Suppressor macrophage treated with lipopolysaccharide for 1 hour (primary cell): ENCODE data around the gene CREB1.
"Not testable (repeated sequence)": the region's sequence is repeated elsewhere in the genome, so short reads cannot be mapped to it uniquely, and the experiment has no call there.

Source experiments
- DNase-seq, 3 donors: peaks; one replicate each; pipeline ENCODE4 v3.0.0-alpha.2; 2020 to 2022

Gene CREB1

GRCh38 chr2:207529330-207530159 is at the start of gene CREB1:
TSS of gene CREB1 (plus strand) at chr2:207529962. CDS start at chr2:207555636, 25,674 bp downstream.
- peak; percentile 100 for DNase-seq

GRCh38 chr2:207480521-207481040 is 49.2 kb upstream of the CREB1 start:
- DNase-seq, result peak in 2 of 3 donors; percentile 48 to 57

DNA sequence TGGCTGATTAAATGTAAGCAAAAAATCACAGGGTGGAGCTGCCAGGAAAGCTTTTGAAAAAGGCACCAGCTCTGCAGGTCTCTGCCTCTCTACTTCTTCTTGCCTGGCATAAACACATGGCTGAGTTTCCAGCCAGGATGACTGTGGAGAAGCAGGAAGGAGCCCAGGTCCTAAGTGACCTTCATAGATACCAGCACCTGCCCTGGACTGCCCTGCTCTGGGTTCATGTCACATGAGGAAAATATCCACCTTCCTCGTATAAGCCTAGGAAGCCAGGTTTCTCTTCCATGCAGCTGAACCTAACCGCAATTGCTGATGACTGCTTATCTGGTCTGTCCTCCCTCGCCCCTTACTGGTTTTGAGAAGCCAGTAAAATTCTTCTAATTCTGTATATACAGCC is 47.8 kb upstream of the CREB1 start:
- DNase-seq, result no peak

- no peak for DNase-seq
These were observed 47.1 kb upstream of the CREB1 start for GRCh38 chr2:207482630-207483029.

DNA sequence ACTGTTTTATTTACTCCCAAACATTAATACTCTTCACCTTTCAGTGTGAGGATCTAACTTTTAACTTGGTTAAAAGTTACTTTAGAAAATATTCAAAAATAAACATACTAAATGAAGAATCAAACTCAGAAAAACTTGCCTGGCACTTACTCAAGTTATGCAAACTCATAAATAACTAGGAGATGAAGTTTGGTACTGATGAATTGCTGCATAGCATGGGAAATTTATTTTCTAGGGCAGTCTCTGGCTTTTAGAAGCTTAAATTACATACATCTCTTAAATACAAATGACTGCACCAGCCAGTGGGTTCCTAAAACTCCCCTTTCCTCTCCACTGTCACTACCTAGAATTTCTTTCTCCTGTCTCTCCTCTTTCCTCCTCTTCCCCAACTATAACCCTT is 46.7 kb upstream of the CREB1 start:
- no peak for DNase-seq

GRCh38 chr2:207483477-207483876 is 46.3 kb upstream of the CREB1 start:
- DNase-seq, result peak; percentile 46 to 57 (median 50)

- no peak for DNase-seq
These were observed 45.0 kb upstream of the CREB1 start for GRCh38 chr2:207484444-207485391.

DNA sequence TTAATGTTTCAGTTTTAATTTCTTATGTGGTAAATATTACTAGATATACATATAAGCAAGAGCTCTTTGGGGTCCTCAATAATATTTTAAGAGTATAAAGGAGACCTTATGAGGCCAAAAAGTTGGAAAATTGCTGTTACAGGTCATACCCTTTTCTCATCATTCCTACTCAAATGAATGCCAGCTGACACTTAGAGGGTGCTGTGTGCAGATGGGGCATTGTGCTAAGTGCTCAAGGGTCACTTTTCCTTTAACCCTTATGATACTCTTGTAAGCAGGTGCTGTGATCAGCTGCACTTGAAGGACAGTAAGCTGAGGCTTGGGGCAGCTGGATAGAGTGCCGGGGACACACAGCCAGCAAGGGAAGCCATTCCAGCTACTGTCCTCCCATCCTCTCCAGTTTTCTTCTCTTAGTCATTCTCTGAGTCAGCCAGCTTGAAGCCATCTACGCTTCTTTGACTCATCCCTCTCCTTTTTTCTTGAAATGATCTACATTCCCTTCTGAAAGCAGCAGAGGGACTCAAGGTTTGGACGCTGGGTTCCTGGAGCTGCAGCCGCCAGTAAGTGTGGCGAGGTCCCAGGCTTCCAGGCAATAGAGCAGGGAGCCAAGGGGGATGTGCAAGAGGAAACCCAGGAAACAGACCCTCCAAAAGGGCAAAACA is 42.0 kb upstream of the CREB1 start:
- DNase-seq, result peak; percentile 61 to 78 (median 70)

- no peak for DNase-seq
These were observed 40.5 kb upstream of the CREB1 start for GRCh38 chr2:207489251-207489650.

DNA sequence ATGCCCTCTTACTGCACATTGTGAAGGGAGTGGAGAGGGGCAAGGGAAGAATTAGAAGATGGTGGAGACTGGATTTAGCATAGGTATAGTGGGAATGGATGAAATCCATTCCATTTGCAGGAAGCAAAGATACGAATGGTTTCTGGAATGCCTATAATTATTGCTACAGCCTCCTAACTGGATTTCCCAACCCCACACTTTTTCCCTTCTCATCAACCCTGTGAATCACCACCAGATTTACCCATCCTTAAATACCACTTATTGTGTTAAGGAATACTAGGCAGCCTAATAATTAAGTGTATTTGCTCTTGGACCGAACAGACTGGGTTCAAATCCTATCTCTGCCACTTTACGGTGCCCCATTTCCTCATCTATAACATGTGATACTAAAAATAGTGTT is 39.3 kb upstream of the CREB1 start:
- no peak for DNase-seq

GRCh38 chr2:207491086-207491485 is 38.7 kb upstream of the CREB1 start:
- DNase-seq, result no peak

GRCh38 chr2:207491956-207492355 is 37.8 kb upstream of the CREB1 start:
- peak in 2 of 3 donors; percentile 43 to 47 for DNase-seq

GRCh38 chr2:207492461-207492860 is 37.3 kb upstream of the CREB1 start:
- DNase-seq, result no peak

DNA sequence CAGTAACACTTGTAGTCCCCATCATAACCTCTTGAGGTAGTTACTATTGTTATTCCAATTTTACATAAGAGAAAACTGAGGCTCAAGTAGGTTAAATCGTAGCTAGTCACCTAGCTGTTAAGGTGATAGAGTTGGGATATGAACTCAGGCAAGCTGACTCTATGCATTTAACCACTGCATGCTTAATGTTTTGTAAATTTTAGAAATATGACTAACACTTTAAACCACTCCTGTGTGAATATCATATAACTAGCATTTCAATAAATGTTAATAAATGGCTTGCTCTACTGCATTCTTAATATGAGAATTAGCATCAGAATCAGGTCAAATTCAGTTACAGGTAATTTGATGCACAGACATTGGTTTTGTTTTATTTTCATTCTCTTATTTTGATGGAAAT is 35.6 kb upstream of the CREB1 start:
- no peak for DNase-seq

GRCh38 chr2:207496936-207497335 is 32.8 kb upstream of the CREB1 start:
- not testable (repeated sequence) for DNase-seq

DNA sequence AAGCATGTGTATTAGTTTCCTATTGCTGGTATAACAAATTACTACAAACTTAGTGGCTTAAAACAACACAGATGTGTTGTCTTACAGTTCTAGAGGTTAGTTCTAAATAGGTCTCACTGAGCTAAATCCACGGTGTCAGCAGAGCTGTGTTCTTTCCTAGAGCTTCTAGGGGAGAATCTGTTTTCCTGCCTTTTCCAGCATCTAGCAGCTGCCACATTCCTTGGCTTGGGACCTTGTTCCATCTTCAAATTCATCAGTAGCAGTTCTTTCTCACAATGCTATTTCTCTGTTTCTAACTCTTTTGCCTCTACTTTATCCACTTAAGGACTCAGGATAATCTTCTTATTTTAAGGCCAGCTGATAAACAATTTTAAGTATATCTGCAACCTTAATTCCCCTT is 32.2 kb upstream of the CREB1 start:
- no peak for DNase-seq

DNA sequence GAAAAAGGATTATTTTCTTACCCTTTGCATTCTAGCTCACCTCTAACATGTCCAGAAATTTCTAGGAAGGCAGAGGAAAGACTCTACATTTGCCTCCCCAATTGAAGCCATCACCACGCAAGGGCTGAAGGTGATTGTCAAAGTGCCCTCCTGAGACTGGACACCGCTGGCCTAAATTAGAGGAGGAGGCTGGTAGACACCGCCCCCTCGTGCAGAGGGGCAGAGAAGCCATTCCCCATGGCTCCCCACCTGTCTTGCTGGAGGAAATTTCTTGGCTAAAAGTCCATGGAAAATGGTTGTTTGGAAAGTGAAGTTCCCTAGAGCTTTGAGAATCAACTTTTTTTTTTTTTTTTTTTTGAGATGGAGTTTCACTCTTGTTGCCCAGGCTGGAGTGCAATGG is 31.3 kb upstream of the CREB1 start:
- DNase-seq, result no peak

- DNase-seq, result peak; percentile 20 to 67 (median 45)
These were observed 30.6 kb upstream of the CREB1 start for GRCh38 chr2:207499114-207499513.

DNA sequence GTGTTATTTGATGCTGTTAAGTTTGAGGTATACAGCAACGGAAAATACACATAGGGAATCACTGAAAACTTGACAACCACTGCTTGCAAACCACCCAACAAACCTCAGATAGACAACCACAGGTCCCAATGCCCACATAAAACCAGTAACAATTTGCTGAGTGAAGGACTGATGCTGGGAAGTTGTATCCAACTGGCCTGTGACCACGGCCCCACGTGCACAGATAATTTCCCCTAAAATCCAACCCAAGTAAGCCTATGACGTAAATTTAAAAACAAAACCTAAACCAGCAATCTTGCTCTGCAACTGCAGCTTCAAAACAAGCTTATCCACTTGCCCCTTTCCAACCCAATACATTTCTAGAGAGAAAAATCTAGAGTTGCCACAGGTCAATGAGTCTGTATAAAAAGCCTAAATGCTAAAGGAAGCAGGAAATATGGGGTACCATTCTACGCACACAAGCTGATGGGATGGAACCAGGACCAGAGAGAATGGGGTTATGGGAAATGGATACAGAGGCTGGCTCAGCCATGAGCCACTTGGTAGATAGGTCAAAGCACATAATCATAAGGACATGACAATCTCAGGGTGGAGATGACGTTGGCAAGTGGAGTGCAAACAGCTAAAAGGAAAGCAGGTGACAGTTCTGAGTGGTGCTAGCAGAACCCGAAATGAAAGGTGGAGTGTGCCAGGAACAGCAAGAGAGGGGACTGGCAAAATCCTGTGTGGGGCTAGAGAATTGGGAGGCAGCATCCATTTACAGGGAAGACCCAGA is 27.8 kb upstream of the CREB1 start:
- DNase-seq, result peak; percentile 83 to 92 (median 83)

DNA sequence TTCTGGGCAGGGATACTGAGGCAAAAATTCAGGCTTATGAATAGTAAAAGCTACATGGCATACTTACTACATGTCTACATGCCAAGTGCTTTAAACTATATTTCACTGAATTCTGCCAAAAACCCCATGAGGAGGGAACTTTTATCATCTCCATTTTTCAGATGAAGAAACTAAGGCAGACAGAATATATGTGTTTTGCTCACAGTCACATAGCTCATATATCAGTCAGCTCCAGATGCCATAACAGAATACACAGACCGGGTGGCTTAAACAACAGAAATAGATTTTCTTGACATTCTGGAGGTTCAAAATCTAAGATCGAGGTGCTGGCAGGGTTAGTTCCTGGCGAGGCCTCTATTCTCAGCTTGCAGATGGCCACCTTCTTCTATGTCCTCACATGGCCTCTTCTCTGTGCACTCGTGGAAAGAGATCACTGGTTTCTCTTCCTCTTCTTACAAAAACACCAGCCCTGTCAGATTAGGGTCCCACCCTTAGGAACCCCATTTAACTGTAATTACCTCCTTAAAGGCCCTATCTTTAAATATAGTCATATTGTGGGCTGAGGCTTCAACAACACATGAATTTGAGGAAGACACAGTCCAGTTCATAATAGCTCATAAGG is 27.1 kb upstream of the CREB1 start:
- peak; percentile 72 to 84 (median 77) for DNase-seq

DNA sequence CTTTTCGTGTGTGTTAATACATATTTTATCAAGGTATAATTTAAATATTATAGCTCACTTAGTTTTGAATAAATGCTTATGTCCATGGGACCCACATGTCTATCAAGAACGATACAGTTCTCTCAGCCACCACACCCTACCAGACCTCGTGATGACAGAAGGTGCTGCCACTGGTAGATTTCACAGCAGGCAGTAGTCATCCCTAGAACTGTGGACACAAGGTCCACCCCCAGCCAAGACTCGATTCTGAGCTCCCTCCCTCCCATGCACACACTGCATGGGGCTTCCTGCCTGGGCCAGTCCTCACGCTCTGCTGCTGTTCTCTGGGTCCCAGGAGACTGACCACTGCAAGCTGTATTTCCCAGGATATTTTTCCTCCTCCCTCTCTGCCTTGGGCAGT is 26.5 kb upstream of the CREB1 start:
- DNase-seq, result peak; percentile 72 to 81 (median 79)
